Measurements from ENCODE around the gene PKP1. TPM values are rescaled to one million over a fixed set of nuclear protein-coding genes. Genes with fewer than 3 reads are reported as not detected.
A peak's percentile ranks its signal among the peaks of the same experiment; 100 is the strongest.

PKP1 gene
- total and polyA plus RNA-seq, 10 donors: 0.04 to 0.10 (median 0.06) TPM; not detected in 7

DNA sequence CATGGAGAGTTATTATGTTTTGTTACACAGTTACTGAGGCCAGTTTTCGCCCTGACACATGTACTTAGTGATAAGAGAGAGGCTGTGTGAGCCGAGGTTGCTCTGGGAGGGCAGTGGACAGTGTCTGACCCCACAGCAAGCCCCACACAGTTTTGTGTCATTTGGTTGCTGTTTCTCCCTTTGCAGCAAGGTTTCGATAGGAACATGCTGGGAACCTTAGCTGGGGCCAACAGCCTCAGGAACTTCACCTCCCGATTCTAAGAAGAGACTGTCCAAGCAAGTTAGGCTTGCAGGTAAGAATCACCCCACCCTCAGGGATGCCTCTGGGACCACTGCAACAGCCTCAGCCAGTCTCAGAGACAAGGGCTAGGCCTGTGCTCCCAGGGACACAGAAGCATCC is 45.3 kb downstream of the PKP1 start:
- H3K27ac ChIP-seq: no peak overlapping the region
- no peaks in the 10 kb centered on the region for H3K36me3 ChIP-seq
- H3K4me1 ChIP-seq: no peaks in the 10 kb centered on the region
- intact Hi-C loops (cut with DNase I; ENCODE audit: low total_unique reads): no loop called here
- no peak overlapping the region for H3K4me3 ChIP-seq
- peak; percentile 47 for DNase-seq
- H3K27me3 ChIP-seq (replicated peaks in 1 of 7): peaks cover 0 to 6% (median 0%) of the 10 kb centered on the region in 7 donors
- 64 to 82% (median 77%) methylated on average over 4 of the region's 4 CpGs for WGBS, 5 donors
- H3K9me3 ChIP-seq: no peaks in the 10 kb centered on the region
- TF ChIP-seq, protein P1, sequence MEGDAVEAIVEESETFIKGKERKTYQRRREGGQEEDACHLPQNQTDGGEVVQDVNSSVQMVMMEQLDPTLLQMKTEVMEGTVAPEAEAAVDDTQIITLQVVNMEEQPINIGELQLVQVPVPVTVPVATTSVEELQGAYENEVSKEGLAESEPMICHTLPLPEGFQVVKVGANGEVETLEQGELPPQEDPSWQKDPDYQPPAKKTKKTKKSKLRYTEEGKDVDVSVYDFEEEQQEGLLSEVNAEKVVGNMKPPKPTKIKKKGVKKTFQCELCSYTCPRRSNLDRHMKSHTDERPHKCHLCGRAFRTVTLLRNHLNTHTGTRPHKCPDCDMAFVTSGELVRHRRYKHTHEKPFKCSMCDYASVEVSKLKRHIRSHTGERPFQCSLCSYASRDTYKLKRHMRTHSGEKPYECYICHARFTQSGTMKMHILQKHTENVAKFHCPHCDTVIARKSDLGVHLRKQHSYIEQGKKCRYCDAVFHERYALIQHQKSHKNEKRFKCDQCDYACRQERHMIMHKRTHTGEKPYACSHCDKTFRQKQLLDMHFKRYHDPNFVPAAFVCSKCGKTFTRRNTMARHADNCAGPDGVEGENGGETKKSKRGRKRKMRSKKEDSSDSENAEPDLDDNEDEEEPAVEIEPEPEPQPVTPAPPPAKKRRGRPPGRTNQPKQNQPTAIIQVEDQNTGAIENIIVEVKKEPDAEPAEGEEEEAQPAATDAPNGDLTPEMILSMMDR (IDR thresholded peaks at IDR 0.05 in 8 of 11, conservative IDR thresholded peaks at IDR 0.05 in 3 of 11): no peak
- no peak for TF ChIP-seq POLR2A (IDR thresholded peaks at IDR 0.05)
- TF ChIP-seq POLR2AphosphoS5 (IDR thresholded peaks at IDR 0.05): no peak

DNA sequence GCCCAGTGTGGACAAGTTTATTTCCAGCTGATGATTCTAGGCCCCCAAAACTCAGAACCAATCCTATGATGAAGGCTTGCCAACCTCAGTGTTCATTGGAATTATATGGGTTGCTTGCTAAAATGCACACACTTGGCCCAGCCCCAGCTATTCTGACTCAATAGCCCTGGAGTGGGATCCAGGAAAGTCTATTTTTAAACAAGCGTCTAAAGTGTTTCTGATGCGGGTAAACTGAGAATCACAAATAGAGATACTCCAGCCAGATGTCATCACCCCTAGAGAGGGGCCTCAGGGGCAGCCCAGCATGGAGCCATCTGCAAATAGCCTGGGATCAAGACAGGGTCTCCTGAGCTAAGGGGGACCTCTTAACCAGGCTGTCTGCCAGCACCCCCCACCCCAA is 46.0 kb downstream of the PKP1 start:
- intact Hi-C loops (cut with DNase I; ENCODE audit: low total_unique reads): no loop called here
- Histone ChIP-seq H3K4me3 (no peak overlapping the region), H3K27me3 (replicated peaks in 1 of 7) (peaks cover 0 to 6% (median 0%) of the 10 kb centered on the region in 7 donors), H3K4me1 (no peaks in the 10 kb centered on the region), H3K27ac (no peak overlapping the region), H3K9me3 (no peaks in the 10 kb centered on the region), H3K36me3 (no peaks in the 10 kb centered on the region)
- DNase-seq: peak; percentile 15
- WGBS, 5 donors: 80 to 96% (median 88%) methylated on average over 2 of the region's 2 CpGs
- TF ChIP-seq, protein P1 (IDR thresholded peaks at IDR 0.05 in 8 of 11, conservative IDR thresholded peaks at IDR 0.05 in 3 of 11): no peak
- TF ChIP-seq POLR2A (IDR thresholded peaks at IDR 0.05): no peak
- TF ChIP-seq POLR2AphosphoS5 (IDR thresholded peaks at IDR 0.05): no peak

DNA sequence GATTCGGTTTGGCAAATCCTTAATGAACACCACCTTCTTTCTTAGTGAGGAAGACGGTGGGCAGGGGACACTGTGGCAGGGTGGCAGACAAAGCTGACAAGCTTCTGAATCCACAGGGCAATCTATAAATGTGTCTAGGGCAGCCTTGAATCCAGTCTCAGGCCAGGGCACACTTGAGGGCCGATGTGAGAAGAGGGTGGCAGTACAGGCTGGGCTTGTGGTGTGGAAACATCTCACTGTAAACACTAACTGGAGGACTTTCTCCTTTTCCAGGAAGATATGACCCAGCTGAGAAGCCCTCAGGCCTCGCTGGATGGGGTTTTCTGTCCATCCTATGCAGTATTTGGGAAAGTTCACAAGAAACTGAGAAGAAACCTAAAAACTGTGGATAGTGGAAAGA is 46.5 kb downstream of the PKP1 start:
- H3K27ac ChIP-seq: no peak overlapping the region
- H3K9me3 ChIP-seq: no peaks in the 10 kb centered on the region
- WGBS, 5 donors: 75 to 87% (median 84%) methylated on average over 4 of the region's 4 CpGs
- H3K27me3 ChIP-seq (replicated peaks in 1 of 7): peaks cover 0 to 6% (median 0%) of the 10 kb centered on the region in 7 donors
- no peak overlapping the region for H3K4me3 ChIP-seq
- H3K36me3 ChIP-seq: no peaks in the 10 kb centered on the region
- DNase-seq: peak; percentile 41
- no peaks in the 10 kb centered on the region for H3K4me1 ChIP-seq
- no peak for TF ChIP-seq POLR2AphosphoS5 (IDR thresholded peaks at IDR 0.05)
- TF ChIP-seq, protein P1 (IDR thresholded peaks at IDR 0.05 in 8 of 11, conservative IDR thresholded peaks at IDR 0.05 in 3 of 11): no peak
- no peak for TF ChIP-seq POLR2A (IDR thresholded peaks at IDR 0.05)
- intact Hi-C loops (cut with DNase I; ENCODE audit: low total_unique reads): no loop called here

DNA sequence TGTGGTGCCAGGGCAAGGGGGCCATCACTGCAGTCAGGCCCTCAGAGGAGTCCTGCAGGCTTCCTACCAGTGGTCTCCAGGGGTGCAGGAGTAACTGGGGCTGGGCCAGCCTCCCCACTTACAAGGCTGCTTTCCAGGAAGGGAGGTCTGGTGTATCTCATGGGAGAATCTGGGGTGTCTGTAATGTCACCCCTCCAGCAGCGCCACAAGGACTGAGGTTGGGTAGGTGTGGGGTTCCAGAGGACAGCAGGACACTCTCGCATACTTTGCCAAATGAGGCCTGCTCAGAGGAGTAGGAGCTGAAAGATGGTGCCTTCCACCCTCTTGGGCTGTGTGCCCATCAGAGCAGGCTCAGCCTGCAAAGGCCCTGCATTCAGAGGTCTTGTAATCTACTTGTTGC is 47.2 kb downstream of the PKP1 start:
- DNase-seq: peak; percentile 32
- TF ChIP-seq POLR2AphosphoS5 (IDR thresholded peaks at IDR 0.05) (no peak), POLR2A (IDR thresholded peaks at IDR 0.05) (no peak)
- TF ChIP-seq, protein P1 (IDR thresholded peaks at IDR 0.05 in 8 of 11, conservative IDR thresholded peaks at IDR 0.05 in 3 of 11): no peak
- Histone ChIP-seq H3K4me3 (no peak overlapping the region), H3K27ac (no peak overlapping the region), H3K9me3 (no peaks in the 10 kb centered on the region), H3K27me3 (replicated peaks in 1 of 7) (peaks cover 0 to 6% (median 0%) of the 10 kb centered on the region in 7 donors), H3K36me3 (no peaks in the 10 kb centered on the region), H3K4me1 (no peaks in the 10 kb centered on the region)
- WGBS, 5 donors: 89 to 98% (median 96%) methylated on average over 2 of the region's 2 CpGs
- intact Hi-C loops (cut with DNase I; ENCODE audit: low total_unique reads): no loop called here
